ENCODE results near the gene CENPC.

GRCh38 chr4:67468830-67469229, 76.5 kb downstream of the CENPC start:
- TF ChIP-seq CTCF (IDR thresholded peaks at IDR 0.05), result no peak
- no peak for TF ChIP-seq POLR2AphosphoS5 (IDR thresholded peaks at IDR 0.05)
- no peak for TF ChIP-seq EP300 (IDR thresholded peaks at IDR 0.05)

Data from upper lobe of left lung (tissue), 4 donors.